ENCODE results near the gene PRPF4. TPM values are rescaled to one million over a fixed set of nuclear protein-coding genes. Genes with fewer than 3 reads are reported as not detected.
A peak's percentile ranks its signal among the peaks of the same experiment; 100 is the strongest.
"Not testable (repeated sequence)": the region's sequence is repeated elsewhere in the genome, so short reads cannot be mapped to it uniquely, and the experiment has no call there.

The PRPF4 gene
- 30.1 and 34.4 TPM in 2 replicates for total RNA-seq

GRCh38 chr9:113275157-113276131 is at the start of gene PRPF4, which contains the start of gene CDC26:
PRPF4 (plus strand) TSS chr9:113275658; CDS start chr9:113275744, 86 bp downstream.
CDC26 (minus strand) TSS chr9:113275572; CDS start chr9:113272507, 3,065 bp downstream.
- no peaks in the 10 kb centered on the region for H3K27me3 ChIP-seq (ENCODE audit: control insufficient read depth, insufficient read depth, low read length)
- H3K4me3 ChIP-seq (ENCODE audit: low read depth, low read length) = peak within 1 kb of the TSS; percentile 97
- H3K36me3 ChIP-seq (ENCODE audit: control insufficient read depth, insufficient read depth, low read length) = no peaks in the 10 kb centered on the region
- TF ChIP-seq CTCF (IDR thresholded peaks at IDR 0.05; ENCODE audit: insufficient read depth, low read length, poor library complexity, severe bottlenecking) = no peak
- peak; percentile 95 for DNase-seq (ENCODE audit: low read depth)

- Histone ChIP-seq H3K27me3 (ENCODE audit: control insufficient read depth, insufficient read depth, low read length) (no peaks in the 10 kb centered on the region), H3K4me3 (ENCODE audit: low read depth, low read length) (no peak overlapping the region), H3K36me3 (ENCODE audit: control insufficient read depth, insufficient read depth, low read length) (no peaks in the 10 kb centered on the region)
- TF ChIP-seq CTCF (IDR thresholded peaks at IDR 0.05; ENCODE audit: insufficient read depth, low read length, poor library complexity, severe bottlenecking) = no peak
- no peak for DNase-seq (ENCODE audit: low read depth)
Measured at GRCh38 chr9:113227436-113227835, 48.0 kb upstream of the PRPF4 start.

GRCh38 chr9:113228130-113228665 is 47.3 kb upstream of the PRPF4 start:
- H3K36me3 ChIP-seq (ENCODE audit: control insufficient read depth, insufficient read depth, low read length) = no peaks in the 10 kb centered on the region
- DNase-seq (ENCODE audit: low read depth) = no peak
- TF ChIP-seq CTCF (IDR thresholded peaks at IDR 0.05; ENCODE audit: insufficient read depth, low read length, poor library complexity, severe bottlenecking) = no peak
- no peak overlapping the region for H3K4me3 ChIP-seq (ENCODE audit: low read depth, low read length)
- no peaks in the 10 kb centered on the region for H3K27me3 ChIP-seq (ENCODE audit: control insufficient read depth, insufficient read depth, low read length)

GRCh38 chr9:113231701-113232100 is 43.8 kb upstream of the PRPF4 start:
- Histone ChIP-seq H3K36me3 (ENCODE audit: control insufficient read depth, insufficient read depth, low read length) (no peaks in the 10 kb centered on the region), H3K4me3 (ENCODE audit: low read depth, low read length) (no peak overlapping the region), H3K27me3 (ENCODE audit: control insufficient read depth, insufficient read depth, low read length) (no peaks in the 10 kb centered on the region)
- no peak for TF ChIP-seq CTCF (IDR thresholded peaks at IDR 0.05; ENCODE audit: insufficient read depth, low read length, poor library complexity, severe bottlenecking)
- no peak for DNase-seq (ENCODE audit: low read depth)

GRCh38 chr9:113235701-113236255 is 39.7 kb upstream of the PRPF4 start:
- not testable (repeated sequence) for H3K27me3 ChIP-seq (ENCODE audit: control insufficient read depth, insufficient read depth, low read length); H3K36me3 ChIP-seq (ENCODE audit: control insufficient read depth, insufficient read depth, low read length); DNase-seq (ENCODE audit: low read depth); H3K4me3 ChIP-seq (ENCODE audit: low read depth, low read length)

GRCh38 chr9:113237026-113237425 is 38.4 kb upstream of the PRPF4 start:
- H3K36me3 ChIP-seq (ENCODE audit: control insufficient read depth, insufficient read depth, low read length) = no peaks in the 10 kb centered on the region
- no peak for DNase-seq (ENCODE audit: low read depth)
- no peak overlapping the region for H3K4me3 ChIP-seq (ENCODE audit: low read depth, low read length)
- no peak for TF ChIP-seq CTCF (IDR thresholded peaks at IDR 0.05; ENCODE audit: insufficient read depth, low read length, poor library complexity, severe bottlenecking)
- no peaks in the 10 kb centered on the region for H3K27me3 ChIP-seq (ENCODE audit: control insufficient read depth, insufficient read depth, low read length)

All from kidney epithelial cell (primary cell).